Stimulated activated naive CD8-positive, alpha-beta T cell treated with anti-CD3 and anti-CD28 coated beads, Interleukin-15, amount 100 ng/mL, for 72 hours (primary cell): ENCODE measurements around the gene ARL6IP1.
"Not testable (repeated sequence)": the region's sequence is repeated elsewhere in the genome, so short reads cannot be mapped to it uniquely, and the experiment has no call there.

ENCODE experiments used
- ATAC-seq: fragments of 150-1000 bp; cut with Tn5 transposase; 2 replicates; pipeline ENCODE4 v1.10.0; 2021; ENCODE audit warnings: mild to moderate bottlenecking, moderate library complexity
- DNase-seq, 2 donors: peaks; one replicate each; pipeline ENCODE4 v3.0.0; 2021 to 2022
- H3K27ac Mint-ChIP-seq, 2 donors: one replicate each; pipeline ENCODE4 v1.8.0; 2022; ENCODE audit warnings: mild to moderate bottlenecking in 2 of 2, mixed read lengths in 2 of 2, moderate library complexity in 2 of 2
- H3K27me3 Mint-ChIP-seq: one replicate; pipeline ENCODE4 v1.8.0; 2022; ENCODE audit warnings: mixed read lengths
- H3K4me1 Mint-ChIP-seq: one replicate; pipeline ENCODE4 v1.8.0; 2022; ENCODE audit warnings: mild to moderate bottlenecking, mixed read lengths
- H3K4me3 Mint-ChIP-seq, 2 donors: one replicate each; pipeline ENCODE4 v1.8.0; 2022; ENCODE audit warnings: mild to moderate bottlenecking in 2 of 2, mixed read lengths in 2 of 2, moderate library complexity in 1 of 2
- H3K9me3 Mint-ChIP-seq, 2 donors: one replicate each; pipeline ENCODE4 v1.8.0; 2022; ENCODE audit warnings: mixed read lengths in 2 of 2

ARL6IP1 gene

GRCh38 chr16:18742870-18743269 lies 58.5 kb downstream of the ARL6IP1 start:
- not testable (repeated sequence) for H3K4me1 Mint-ChIP-seq, H3K27ac Mint-ChIP-seq, H3K27me3 Mint-ChIP-seq, H3K4me3 Mint-ChIP-seq, ATAC-seq, DNase-seq, H3K9me3 Mint-ChIP-seq
